KMS-11 (cell line): ENCODE measurements around the gene UNKL.

Experiments
- H2AFZ ChIP-seq: fragments of 200-600 bp; sonication (generic); 2 replicates; pipeline ENCODE4 v1.6.1; 2016; ENCODE audit warnings: antibody characterized with exemption, mixed run types, low read depth
- H3K27ac ChIP-seq: fragments of 200-600 bp; sonication (generic); 2 replicates; pipeline ENCODE4 v1.6.1; 2016; ENCODE audit warnings: mild to moderate bottlenecking, mixed run types
- H3K27me3 ChIP-seq: fragments of 200-600 bp; sonication (generic); 2 replicates; pipeline ENCODE4 v1.6.1; 2017; ENCODE audit warnings: mild to moderate bottlenecking, low read depth, mixed run types, moderate library complexity; ENCODE audit not compliant: insufficient read depth
- H3K36me3 ChIP-seq: fragments of 200-600 bp; sonication (generic); 2 replicates; pipeline ENCODE4 v1.6.1; 2017; ENCODE audit warnings: mild to moderate bottlenecking, mixed run types; ENCODE audit not compliant: insufficient read depth
- H3K4me1 ChIP-seq: fragments of 200-600 bp; sonication (generic); 2 replicates; pipeline ENCODE4 v1.6.1; 2016; ENCODE audit warnings: mild to moderate bottlenecking, low read depth, mixed run types; ENCODE audit not compliant: poor library complexity, severe bottlenecking
- H3K4me2 ChIP-seq: fragments of 200-600 bp; sonication (generic); 2 replicates; pipeline ENCODE4 v1.7.0; 2016; ENCODE audit warnings: mild to moderate bottlenecking, mixed run types
- H3K4me3 ChIP-seq: fragments of 200-600 bp; sonication (generic); IDR thresholded peaks from 2 replicates; pipeline ENCODE4 v1.6.1; 2017; ENCODE audit warnings: low read depth, low read length, mixed read lengths; ENCODE audit not compliant: insufficient read depth
- H3K79me2 ChIP-seq: fragments of 200-600 bp; sonication (generic); 2 replicates; pipeline ENCODE4 v1.6.1; 2016; ENCODE audit warnings: low read depth, mixed run types; ENCODE audit not compliant: insufficient read depth
- H3K9ac ChIP-seq: fragments of 200-600 bp; sonication (generic); 2 replicates; pipeline ENCODE4 v1.6.1; 2016; ENCODE audit warnings: mild to moderate bottlenecking, mixed run types
- H4K20me1 ChIP-seq: fragments of 200-600 bp; sonication (generic); 2 replicates; pipeline ENCODE4 v1.6.1; 2016; ENCODE audit warnings: mild to moderate bottlenecking, mixed run types; ENCODE audit not compliant: insufficient read depth
- TF ChIP-seq, protein P1 (sequence below): fragments of 200-600 bp; sonication (generic); conservative IDR thresholded peaks from 2 replicates; pipeline ENCODE4 v1.6.1; 2017; ENCODE audit warnings: low read depth, mild to moderate bottlenecking, antibody characterized with exemption, low read length, moderate library complexity, mixed read lengths

Gene UNKL

DNA sequence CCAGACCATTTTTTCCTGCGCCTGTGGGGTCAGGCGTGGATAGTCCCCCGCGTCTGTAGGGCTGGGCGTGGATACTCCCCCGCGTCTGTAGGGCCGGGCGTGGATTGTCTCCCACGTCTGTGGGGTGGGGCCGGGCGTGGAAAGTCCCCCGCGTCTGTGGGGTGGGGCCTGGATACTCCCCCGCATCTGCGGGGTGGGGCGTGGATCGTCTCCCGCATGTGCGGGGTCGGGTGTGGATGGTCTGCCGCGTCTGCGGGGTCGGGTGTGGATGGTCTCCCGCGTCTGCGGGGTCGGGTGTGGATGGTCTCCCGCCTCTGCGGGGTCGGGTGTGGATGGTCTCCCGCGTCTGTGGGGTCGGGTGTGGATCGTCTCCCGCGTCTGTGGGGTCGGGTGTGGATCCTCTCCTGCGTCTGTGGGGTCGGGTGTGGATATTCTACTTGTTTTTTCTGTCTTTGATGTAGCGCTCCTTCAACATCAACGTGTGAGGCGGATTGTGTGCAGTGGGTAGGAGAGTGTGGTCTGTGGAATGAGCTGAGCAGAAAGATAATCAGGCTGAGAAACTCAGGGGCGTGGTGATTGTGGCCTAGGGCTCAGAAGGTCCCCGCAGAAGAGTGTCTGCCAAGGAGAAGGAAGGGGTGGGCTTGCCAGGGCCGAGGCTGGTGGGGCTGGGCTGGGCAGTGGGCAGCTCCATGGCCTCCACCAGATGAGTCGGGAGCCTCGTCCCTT lies 59.5 kb downstream of the UNKL start:
- Histone ChIP-seq H3K4me1 (peaks cover 17% of the 10 kb centered on the region), H3K27me3 (no peaks in the 10 kb centered on the region), H3K79me2 (peaks cover 50% of the 10 kb centered on the region; the same call in 1 of the 2 replicates), H3K4me3 (no peak overlapping the region), H3K9ac (no peak overlapping the region), H2AFZ (no peak overlapping the region), H3K27ac (no peak overlapping the region), H3K4me2 (no peak overlapping the region), H4K20me1 (peaks cover 6% of the 10 kb centered on the region; the same call in 1 of the 2 replicates), H3K36me3 (no peaks in the 10 kb centered on the region)
- TF ChIP-seq, protein P1, sequence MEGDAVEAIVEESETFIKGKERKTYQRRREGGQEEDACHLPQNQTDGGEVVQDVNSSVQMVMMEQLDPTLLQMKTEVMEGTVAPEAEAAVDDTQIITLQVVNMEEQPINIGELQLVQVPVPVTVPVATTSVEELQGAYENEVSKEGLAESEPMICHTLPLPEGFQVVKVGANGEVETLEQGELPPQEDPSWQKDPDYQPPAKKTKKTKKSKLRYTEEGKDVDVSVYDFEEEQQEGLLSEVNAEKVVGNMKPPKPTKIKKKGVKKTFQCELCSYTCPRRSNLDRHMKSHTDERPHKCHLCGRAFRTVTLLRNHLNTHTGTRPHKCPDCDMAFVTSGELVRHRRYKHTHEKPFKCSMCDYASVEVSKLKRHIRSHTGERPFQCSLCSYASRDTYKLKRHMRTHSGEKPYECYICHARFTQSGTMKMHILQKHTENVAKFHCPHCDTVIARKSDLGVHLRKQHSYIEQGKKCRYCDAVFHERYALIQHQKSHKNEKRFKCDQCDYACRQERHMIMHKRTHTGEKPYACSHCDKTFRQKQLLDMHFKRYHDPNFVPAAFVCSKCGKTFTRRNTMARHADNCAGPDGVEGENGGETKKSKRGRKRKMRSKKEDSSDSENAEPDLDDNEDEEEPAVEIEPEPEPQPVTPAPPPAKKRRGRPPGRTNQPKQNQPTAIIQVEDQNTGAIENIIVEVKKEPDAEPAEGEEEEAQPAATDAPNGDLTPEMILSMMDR: no peak

DNA sequence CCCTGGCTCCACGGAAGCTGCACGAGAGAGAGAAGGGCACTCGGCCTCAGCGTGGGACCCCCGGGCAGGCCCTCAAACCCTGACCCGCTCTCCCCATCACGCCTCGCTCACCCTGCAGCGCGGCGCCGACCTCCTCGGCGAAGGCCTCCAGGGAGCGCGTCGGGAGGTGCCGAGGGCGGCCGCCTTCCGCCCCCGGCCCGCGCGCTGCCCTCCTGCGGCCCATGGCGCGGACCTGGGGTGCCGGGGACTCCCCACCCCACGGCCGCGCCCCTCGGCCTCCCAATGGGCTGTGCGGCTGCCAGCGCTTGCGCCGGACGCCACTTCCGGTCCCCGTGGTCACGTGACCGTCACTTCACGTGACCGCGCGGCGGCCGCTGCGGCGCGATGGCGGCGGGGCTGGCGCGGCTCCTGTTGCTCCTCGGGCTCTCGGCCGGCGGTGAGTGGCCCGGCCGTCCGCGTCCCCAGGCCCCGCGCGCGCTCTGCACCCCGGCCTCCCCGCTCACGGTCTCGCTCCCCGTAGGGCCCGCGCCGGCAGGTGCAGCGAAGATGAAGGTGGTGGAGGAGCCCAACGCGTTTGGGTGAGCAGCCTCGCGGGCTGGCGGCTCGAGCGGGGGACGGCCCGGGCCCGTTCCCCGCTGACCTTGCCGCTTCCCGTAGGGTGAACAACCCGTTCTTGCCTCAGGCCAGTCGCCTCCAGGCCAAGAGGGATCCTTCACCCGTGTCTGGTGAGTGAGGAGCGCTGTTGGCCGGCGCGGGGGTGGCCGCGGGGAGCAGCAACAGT lies 62.7 kb downstream of the UNKL start, which contains the start of the genes GNPTG and TSR3:
TSS of gene GNPTG (plus strand) at position 350 of the 781 bp plus-strand sequence. CDS start at position 385, 35 bp downstream.
TSS of gene TSR3 (minus strand) at position 297 of the 781 bp plus-strand sequence. CDS start at position 223, 74 bp downstream.
- H4K20me1 ChIP-seq: no peaks in the 10 kb centered on the region
- no peaks in the 10 kb centered on the region for H3K36me3 ChIP-seq
- TF ChIP-seq, protein P1: no peak
- no peak within 1 kb of the TSS for H3K4me3 ChIP-seq
- peaks cover 17% of the 10 kb centered on the region for H3K4me1 ChIP-seq
- H2AFZ ChIP-seq: peak within 1 kb of the TSS; percentile 62
- peaks cover 37% of the 10 kb centered on the region; the same call in 1 of the 2 replicates for H3K79me2 ChIP-seq
- peak within 1 kb of the TSS; percentile 90 for H3K4me2 ChIP-seq
- peak within 1 kb of the TSS; percentile 71 for H3K9ac ChIP-seq
- H3K27me3 ChIP-seq: no peaks in the 10 kb centered on the region
- H3K27ac ChIP-seq: no peak within 1 kb of the TSS

DNA sequence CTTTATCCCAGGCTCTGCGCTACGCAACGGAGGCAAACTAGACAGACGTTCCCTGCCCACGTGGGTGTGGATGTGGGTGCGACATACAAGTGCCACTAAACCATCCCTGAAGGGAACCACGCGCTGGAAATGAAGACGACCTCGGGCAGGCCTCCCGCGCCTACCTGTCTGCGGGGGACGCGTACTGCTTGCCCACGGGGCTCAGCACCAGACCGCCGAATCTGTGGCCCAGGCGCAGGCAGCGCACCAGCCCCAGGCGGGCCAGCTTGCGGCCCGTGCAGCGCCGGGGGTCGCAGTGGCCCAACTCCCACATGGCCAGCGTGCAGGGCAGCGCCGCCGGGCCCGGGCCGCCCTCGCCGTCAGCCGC lies 63.3 kb downstream of the UNKL start:
- Histone ChIP-seq H3K4me1 (peaks cover 17% of the 10 kb centered on the region), H4K20me1 (no peaks in the 10 kb centered on the region), H3K79me2 (peaks cover 32% of the 10 kb centered on the region; the same call in 1 of the 2 replicates), H3K9ac (peak overlapping the region; percentile 71), H3K4me3 (no peak overlapping the region), H2AFZ (peak overlapping the region; percentile 13; the same call in 1 of the 2 replicates), H3K36me3 (no peaks in the 10 kb centered on the region), H3K27ac (no peak overlapping the region), H3K27me3 (no peaks in the 10 kb centered on the region; the same call in 1 of the 2 replicates), H3K4me2 (peak overlapping the region; percentile 90)
- TF ChIP-seq, protein P1: no peak

DNA sequence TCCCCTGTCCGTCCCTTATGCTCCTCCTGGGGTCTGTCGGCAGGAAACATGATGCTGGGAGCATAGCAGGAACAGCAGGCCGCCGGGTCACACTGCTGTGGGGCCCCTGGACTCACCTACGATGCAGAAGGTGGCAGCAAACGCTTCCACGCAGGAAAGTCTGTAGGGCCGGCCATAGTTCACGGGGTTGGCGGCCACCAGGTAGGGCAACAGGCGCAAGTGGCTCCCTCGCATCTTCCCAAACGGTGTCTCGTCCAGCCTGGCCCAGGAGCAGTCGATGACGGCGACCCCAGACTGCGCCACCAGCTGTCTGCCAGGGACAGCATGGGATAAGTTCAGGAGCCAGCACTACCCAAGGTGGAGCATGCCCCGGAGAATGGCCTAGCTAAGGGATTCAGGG lies 63.8 kb downstream of the UNKL start:
- H3K4me2 ChIP-seq: peak overlapping the region; percentile 90
- H3K4me3 ChIP-seq: no peak overlapping the region
- H3K36me3 ChIP-seq: no peaks in the 10 kb centered on the region
- H3K4me1 ChIP-seq: peaks cover 17% of the 10 kb centered on the region
- TF ChIP-seq, protein P1: no peak
- no peak overlapping the region for H3K27ac ChIP-seq
- peaks cover 2% of the 10 kb centered on the region; the same call in 1 of the 2 replicates for H3K27me3 ChIP-seq
- no peak overlapping the region for H3K9ac ChIP-seq
- H3K79me2 ChIP-seq: peaks cover 27% of the 10 kb centered on the region; the same call in 1 of the 2 replicates
- H4K20me1 ChIP-seq: no peaks in the 10 kb centered on the region
- peak overlapping the region; percentile 13; the same call in 1 of the 2 replicates for H2AFZ ChIP-seq
